Esophagus muscularis mucosa (tissue), 4 donors: ENCODE measurements around the gene MYCBP2. TPM values are rescaled to one million over a fixed set of nuclear protein-coding genes. Genes with fewer than 3 reads are reported as not detected.
"Not testable (repeated sequence)": the region's sequence is repeated elsewhere in the genome, so short reads cannot be mapped to it uniquely, and the experiment has no call there.

Experiments used
- DNase-seq: peaks from one replicate; pipeline ENCODE4 v3.0.0-alpha.2; 2017; ENCODE audit errors: extremely low spot score
- H3K27ac ChIP-seq, 4 donors: fragments of 200-600 bp; sonication (generic); replicated peaks in 1 of 4; 1 replicate in 3 of 4; 2 replicates in 1 of 4; pipeline ENCODE4 v1.5.1; 2016 to 2019; ENCODE audit warnings: mild to moderate bottlenecking in 1 of 4
- H3K27me3 ChIP-seq, 4 donors: fragments of 200-600 bp; sonication (generic); one replicate each; pipeline versions ENCODE4 v1.5.1 to v1.6.0; 2016 to 2019
- H3K36me3 ChIP-seq, 4 donors: fragments of 200-600 bp; sonication (generic); one replicate each; pipeline ENCODE4 v1.5.1; 2016 to 2019
- H3K4me1 ChIP-seq, 4 donors: fragments of 200-600 bp; sonication (generic); one replicate each; pipeline ENCODE4 v1.5.1; 2016 to 2019
- H3K4me3 ChIP-seq, 4 donors: fragments of 200-600 bp; sonication (generic); 1 replicate in 2 of 4; 2 replicates in 2 of 4; pipeline ENCODE4 v1.5.1; 2016 to 2019; ENCODE audit warnings: mild to moderate bottlenecking in 4 of 4, moderate library complexity in 1 of 4
- H3K9me3 ChIP-seq, 4 donors: fragments of 200-600 bp; sonication (generic); 1 replicate in 3 of 4; 2 replicates in 1 of 4; pipeline ENCODE4 v1.5.1; 2016 to 2019
- EP300 ChIP-seq: sonication (generic); formaldehyde crosslinking; IDR thresholded peaks from one replicate; pipeline ENCODE4 v1.6.1; 2017; ENCODE audit warnings: antibody characterized with exemption
- POLR2A ChIP-seq: fragments of 450-650 bp; IDR thresholded peaks from one replicate; pipeline ENCODE4 v1.6.1; 2017; ENCODE audit warnings: antibody characterized with exemption, moderate library complexity, mild to moderate bottlenecking, low read depth
- POLR2AphosphoS5 ChIP-seq, 2 donors: sonication (generic); formaldehyde crosslinking; IDR thresholded peaks; one replicate each; pipeline ENCODE4 v1.6.1; 2017; ENCODE audit warnings: antibody characterized with exemption in 2 of 2
- WGBS: methylation state at CpG from one replicate; pipeline ENCODE4 v1.1.5; 2018; 5-methylcytosine and 5-hydroxymethylcytosine counted together
- intact Hi-C: fragments of 100-400 bp; cut with DNase I; formaldehyde crosslinking; loops from one replicate; pipeline ENCODE4 v1.15.1; 2023
- total RNA-seq, 4 donors: library from RNA; depleted of rRNA; stranded (reverse); fragments of >200 nt; gene quantifications; one replicate each; pipeline versions ENCODE4 v1.1.0 to v1.2.1, GENCODE V29; 2016
- TF ChIP-seq, protein P1 (sequence below), 3 experiments: fragments of 200-600 bp in 2 of 3; fragments of 450-650 bp in 1 of 3; sonication (generic) in 2 of 3; IDR thresholded peaks; one replicate each; pipeline ENCODE4 v1.5.1; 2017 to 2019; ENCODE audit warnings: antibody characterized with exemption in 3 of 3, mild to moderate bottlenecking in 2 of 3, moderate library complexity in 1 of 3

The MYCBP2 gene
- total RNA-seq, 4 donors from 2014 or later, result 96.1 to 117 (median 108) TPM

DNA sequence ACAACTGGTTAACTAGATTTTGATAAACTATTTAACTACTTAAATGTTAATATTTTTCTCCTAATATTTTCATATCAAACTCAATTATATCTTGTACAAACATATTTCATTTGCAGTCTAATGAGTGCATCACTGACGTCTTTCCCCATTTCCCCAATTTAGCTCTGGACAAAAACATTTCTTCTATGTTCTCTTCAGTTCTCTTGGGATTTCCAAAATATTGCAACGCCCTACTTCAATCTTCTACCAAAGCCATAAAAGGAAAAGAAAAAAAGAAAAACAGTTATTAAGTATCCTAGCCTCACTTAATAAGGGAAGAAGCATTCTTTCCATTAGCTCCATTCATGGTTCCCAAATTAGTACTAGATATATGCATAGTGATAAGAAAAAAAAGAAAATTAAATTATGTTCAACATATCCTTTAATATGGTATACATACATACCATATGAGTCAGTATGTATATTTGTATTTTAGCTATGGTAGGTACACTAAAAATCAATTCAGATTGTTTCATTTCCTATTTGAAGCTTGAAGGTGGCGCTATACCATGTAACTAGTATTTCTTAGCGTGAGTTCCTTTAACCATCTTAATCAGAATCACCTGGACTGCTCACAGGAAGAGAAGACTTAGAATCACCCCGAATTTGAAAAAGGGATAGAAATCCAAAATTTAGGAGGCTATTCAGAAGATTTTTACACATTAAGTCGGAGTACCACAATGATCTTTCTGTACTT, 309.8 kb downstream of the MYCBP2 start:
- H3K36me3 ChIP-seq, result peaks cover 21 to 65% (median 53%) of the 10 kb centered on the region in 4 donors
- peak overlapping the region; percentile 28 to 73 (median 52) for H3K27ac ChIP-seq
- 84% methylated on average over 6 of the region's 6 CpGs for WGBS

DNA sequence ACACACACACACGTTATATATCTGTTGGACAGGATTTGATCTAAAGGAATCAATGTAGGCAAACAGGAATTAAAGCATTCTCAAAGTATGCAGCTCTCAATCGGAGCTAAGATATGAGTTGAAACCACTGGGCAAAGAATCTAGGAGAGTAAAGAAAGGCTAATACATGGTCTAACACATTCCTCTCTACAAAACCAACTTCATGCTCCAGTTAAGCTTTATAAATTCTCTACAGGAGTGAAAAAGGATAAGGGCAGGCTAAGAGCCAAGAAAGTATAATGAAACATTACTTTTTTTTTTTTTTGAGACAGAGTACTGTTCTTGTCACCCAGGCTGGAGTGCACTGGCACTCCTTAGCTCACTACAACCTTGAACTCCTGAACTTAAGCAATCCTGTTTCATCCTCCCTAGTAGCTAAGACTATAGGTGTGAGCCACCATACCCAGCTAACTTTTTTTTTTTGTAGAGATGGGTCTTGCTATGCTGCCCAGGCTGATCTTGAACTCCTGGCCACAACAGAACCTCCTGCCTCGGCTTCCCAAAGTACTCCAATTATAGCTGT, 310.6 kb downstream of the MYCBP2 start:
- DNase-seq, result no peak
- Histone ChIP-seq H3K9me3 (no peaks in the 10 kb centered on the region), H3K27me3 (no peaks in the 10 kb centered on the region), H3K4me3 (no peak overlapping the region), H3K36me3 (peaks cover 21 to 72% (median 60%) of the 10 kb centered on the region in 4 donors), H3K27ac (peak overlapping the region; percentile 28 to 73 (median 52)), H3K4me1 (peaks cover 52 to 73% (median 68%) of the 10 kb centered on the region in 4 donors)
- TF ChIP-seq POLR2A (no peak), EP300 (no peak), POLR2AphosphoS5 (IDR thresholded peaks at IDR 0.05) (no peak)
- TF ChIP-seq, protein P1, sequence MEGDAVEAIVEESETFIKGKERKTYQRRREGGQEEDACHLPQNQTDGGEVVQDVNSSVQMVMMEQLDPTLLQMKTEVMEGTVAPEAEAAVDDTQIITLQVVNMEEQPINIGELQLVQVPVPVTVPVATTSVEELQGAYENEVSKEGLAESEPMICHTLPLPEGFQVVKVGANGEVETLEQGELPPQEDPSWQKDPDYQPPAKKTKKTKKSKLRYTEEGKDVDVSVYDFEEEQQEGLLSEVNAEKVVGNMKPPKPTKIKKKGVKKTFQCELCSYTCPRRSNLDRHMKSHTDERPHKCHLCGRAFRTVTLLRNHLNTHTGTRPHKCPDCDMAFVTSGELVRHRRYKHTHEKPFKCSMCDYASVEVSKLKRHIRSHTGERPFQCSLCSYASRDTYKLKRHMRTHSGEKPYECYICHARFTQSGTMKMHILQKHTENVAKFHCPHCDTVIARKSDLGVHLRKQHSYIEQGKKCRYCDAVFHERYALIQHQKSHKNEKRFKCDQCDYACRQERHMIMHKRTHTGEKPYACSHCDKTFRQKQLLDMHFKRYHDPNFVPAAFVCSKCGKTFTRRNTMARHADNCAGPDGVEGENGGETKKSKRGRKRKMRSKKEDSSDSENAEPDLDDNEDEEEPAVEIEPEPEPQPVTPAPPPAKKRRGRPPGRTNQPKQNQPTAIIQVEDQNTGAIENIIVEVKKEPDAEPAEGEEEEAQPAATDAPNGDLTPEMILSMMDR (IDR thresholded peaks at IDR 0.05), result no peak
- 82% methylated on average over 3 of the region's 3 CpGs for WGBS
- intact Hi-C loops, result no loop called here

More for the DNA sequence above, 309.8 kb downstream of the MYCBP2 start:
- intact Hi-C loops, result no loop called here
- no peaks in the 10 kb centered on the region for H3K9me3 ChIP-seq
- H3K4me1 ChIP-seq, result peaks cover 58 to 80% (median 75%) of the 10 kb centered on the region in 4 donors
- DNase-seq, result no peak
- no peaks in the 10 kb centered on the region for H3K27me3 ChIP-seq
- no peak overlapping the region for H3K4me3 ChIP-seq
- TF ChIP-seq EP300 (no peak), POLR2A (no peak), POLR2AphosphoS5 (IDR thresholded peaks at IDR 0.05) (no peak)
- TF ChIP-seq, protein P1 (IDR thresholded peaks at IDR 0.05), result no peak

- Histone ChIP-seq H3K4me1 (peaks cover 39 to 67% (median 56%) of the 10 kb centered on the region in 4 donors), H3K4me3 (no peak overlapping the region), H3K27ac (peak overlapping the region in 2 of 4 donors; percentile 24 to 39), H3K9me3 (no peaks in the 10 kb centered on the region), H3K27me3 (no peaks in the 10 kb centered on the region), H3K36me3 (peaks cover 31 to 85% (median 71%) of the 10 kb centered on the region in 4 donors)
- no peak for DNase-seq
- no peak for TF ChIP-seq POLR2A
- 82% methylated on average over 2 of the region's 2 CpGs for WGBS
- intact Hi-C loops, result no loop called here
These were observed 311.8 kb downstream of the MYCBP2 start for GRCh38 chr13:77014906-77015685.

- WGBS, result 71% methylated on average over 2 of the region's 2 CpGs
- H3K4me1 ChIP-seq, result peaks cover 41 to 61% (median 49%) of the 10 kb centered on the region in 4 donors
- H3K27me3 ChIP-seq, result no peaks in the 10 kb centered on the region
- H3K4me3 ChIP-seq, result no peak overlapping the region
- intact Hi-C loops, result no loop called here
- TF ChIP-seq POLR2AphosphoS5 (IDR thresholded peaks at IDR 0.05) (no peak), EP300 (no peak), POLR2A (no peak)
- TF ChIP-seq, protein P1 (IDR thresholded peaks at IDR 0.05), result no peak
- no peaks in the 10 kb centered on the region for H3K9me3 ChIP-seq
- H3K36me3 ChIP-seq, result peaks cover 38 to 96% (median 79%) of the 10 kb centered on the region in 4 donors
- H3K27ac ChIP-seq, result no peak overlapping the region
- no peak for DNase-seq
These were observed 312.9 kb downstream of the MYCBP2 start for GRCh38 chr13:77013853-77014542.

DNA sequence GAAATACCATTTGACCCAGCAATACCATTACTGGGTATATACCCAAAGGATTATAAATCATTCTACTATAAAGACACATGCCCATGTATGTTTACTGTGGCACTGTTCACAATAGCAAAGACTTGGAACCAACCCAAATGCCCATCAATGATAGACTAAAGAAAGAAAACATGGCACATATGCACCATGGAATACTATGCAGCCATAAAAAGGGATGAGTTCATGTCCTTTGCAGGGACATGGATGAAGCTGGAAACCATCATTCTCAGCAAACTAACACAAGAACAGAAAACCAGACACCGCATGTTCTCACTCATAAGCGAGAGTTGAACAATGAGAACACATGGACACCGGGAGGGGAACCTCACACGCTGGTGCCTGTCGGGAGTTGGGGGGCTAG, 317.2 kb downstream of the MYCBP2 start:
- WGBS, result 86% methylated on average over 5 of the region's 5 CpGs
- H3K36me3 ChIP-seq, result peaks cover 35 to 82% (median 66%) of the 10 kb centered on the region in 4 donors
- intact Hi-C loops, H3K4me3 ChIP-seq, DNase-seq, H3K9me3 ChIP-seq, H3K27ac ChIP-seq, H3K27me3 ChIP-seq: not testable (repeated sequence)
- H3K4me1 ChIP-seq, result peaks cover 22 to 65% (median 47%) of the 10 kb centered on the region in 4 donors
